Umbilical cord (tissue), 2 donors: Measurements from ENCODE around the gene SYNPO2L. TPM values are rescaled to one million over a fixed set of nuclear protein-coding genes. Genes with fewer than 3 reads are reported as not detected.
A peak's percentile ranks its signal among the peaks of the same experiment; 100 is the strongest.

Source experiments
- DNase-seq: peaks from one replicate; pipeline ENCODE4 v3.0.0-alpha.2; 2015; ENCODE audit warnings: low spot score
- total RNA-seq: library from RNA; depleted of rRNA; stranded (reverse); fragments of >200 nt; gene quantifications from one replicate; pipeline ENCODE4 v1.2.3, GENCODE V29; 2014; ENCODE audit warnings: low replicate concordance; ENCODE audit not compliant: insufficient read depth

Gene SYNPO2L
- total RNA-seq, 1 donor from 2014 or later: 1.9 TPM

GRCh38 chr10:73648975-73649829 lies 6.6 kb downstream of the SYNPO2L start:
- no peak for DNase-seq

GRCh38 chr10:73647875-73648651 lies 7.8 kb downstream of the SYNPO2L start:
- no peak for DNase-seq

- peak; percentile 74 for DNase-seq
These were observed 8.5 kb downstream of the SYNPO2L start for GRCh38 chr10:73647211-73647874.

GRCh38 chr10:73646598-73647041 lies 9.2 kb downstream of the SYNPO2L start:
- DNase-seq: no peak

- no peak for DNase-seq
These were observed 10.6 kb downstream of the SYNPO2L start for GRCh38 chr10:73645251-73645650.

GRCh38 chr10:73644767-73645166 lies 11.1 kb downstream of the SYNPO2L start:
- no peak for DNase-seq

- peak; percentile 71 for DNase-seq
These were observed 11.7 kb downstream of the SYNPO2L start for GRCh38 chr10:73644015-73644743.

GRCh38 chr10:73643362-73643761 lies 12.5 kb downstream of the SYNPO2L start:
- DNase-seq: no peak

GRCh38 chr10:73641328-73642060 lies 14.3 kb downstream of the SYNPO2L start, which contains the start of gene MYOZ1:
Gene MYOZ1 (minus strand): TSS chr10:73641474. CDS start chr10:73640017, 1,457 bp downstream.
- DNase-seq: peak; percentile 26

- DNase-seq: no peak
These were observed 16.5 kb downstream of the SYNPO2L start for GRCh38 chr10:73639286-73639685.

GRCh38 chr10:73635781-73636180 lies 20.0 kb downstream of the SYNPO2L start:
- DNase-seq: no peak

GRCh38 chr10:73634421-73634820 lies 21.4 kb downstream of the SYNPO2L start:
- DNase-seq: no peak

- no peak for DNase-seq
These were observed 26.7 kb downstream of the SYNPO2L start for GRCh38 chr10:73629165-73629564.

- no peak for DNase-seq
These were observed 27.4 kb downstream of the SYNPO2L start for GRCh38 chr10:73628405-73628804.

- DNase-seq: no peak
These were observed 28.5 kb downstream of the SYNPO2L start for GRCh38 chr10:73627300-73627699.

GRCh38 chr10:73625884-73626752 lies 29.7 kb downstream of the SYNPO2L start:
- DNase-seq: peak; percentile 99

- DNase-seq: peak; percentile 45
These were observed 30.6 kb downstream of the SYNPO2L start for GRCh38 chr10:73625004-73625883.

GRCh38 chr10:73623056-73623455 lies 32.8 kb downstream of the SYNPO2L start:
- DNase-seq: no peak
